GM15510 (cell line): ENCODE measurements around the gene DDX27.
A peak's percentile ranks its signal among the peaks of the same experiment; 100 is the strongest.

Source experiments
- POLR2A ChIP-seq: IDR thresholded peaks from 3 replicates; pipeline ENCODE4 v1.6.1; 2011; ENCODE audit warnings: borderline replicate concordance; ENCODE audit not compliant: insufficient read length; ENCODE audit errors: extremely low read depth

DDX27 gene

DNA sequence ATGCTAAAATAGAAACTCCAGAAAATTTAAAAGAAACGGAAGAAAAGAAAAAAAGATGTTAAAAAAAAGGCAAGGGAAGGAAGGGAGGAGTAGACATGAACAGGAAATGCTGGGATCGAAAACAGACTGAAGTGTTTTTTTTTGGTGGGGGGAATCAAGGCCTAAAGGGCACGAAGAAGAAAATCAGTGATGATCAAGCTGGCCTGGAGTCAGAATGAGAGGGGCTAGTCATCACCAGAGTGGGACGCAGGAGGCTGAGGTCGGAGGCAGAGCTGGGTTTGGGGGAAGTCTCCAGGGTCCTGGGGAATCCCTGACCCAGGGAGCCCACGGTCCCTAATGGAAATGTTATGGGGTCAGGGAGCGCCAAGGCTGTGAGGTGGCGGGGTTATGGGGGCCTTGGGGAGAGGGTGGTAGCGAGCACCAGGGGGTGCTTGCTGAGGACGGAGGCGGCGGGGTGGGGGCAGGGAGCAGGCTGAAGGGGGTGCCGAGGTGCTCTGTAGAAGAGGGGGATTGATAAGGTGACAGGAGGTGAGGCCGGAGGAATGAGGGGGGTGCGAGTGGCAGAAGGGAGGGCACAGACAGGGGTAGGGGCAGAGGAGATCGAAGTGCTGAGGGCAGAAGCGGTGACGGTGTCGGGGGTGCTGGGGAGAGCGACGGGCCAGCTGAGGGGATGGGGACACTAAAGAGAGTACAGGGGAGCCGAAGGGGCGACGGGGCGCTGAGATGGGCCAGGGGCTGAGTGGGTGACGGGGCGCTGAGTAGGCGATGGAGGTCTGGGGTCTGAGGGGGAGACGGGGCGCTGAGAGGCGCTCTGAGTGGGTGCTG is 58.0 kb downstream of the DDX27 start:
- TF ChIP-seq POLR2A = no peak

DNA sequence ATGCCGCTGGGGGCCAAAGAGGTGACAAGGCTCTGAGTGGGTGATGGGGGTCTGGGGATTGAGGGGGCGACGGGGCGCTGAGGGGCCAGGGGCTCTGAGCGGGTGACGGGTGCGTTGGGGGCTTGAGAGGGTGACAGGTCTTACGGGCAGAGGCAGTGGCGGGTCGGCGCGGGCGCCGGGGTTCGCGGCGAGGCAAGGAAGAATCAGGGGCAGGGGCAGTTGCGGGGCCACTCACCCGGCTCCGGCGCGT is 58.5 kb downstream of the DDX27 start:
- TF ChIP-seq POLR2A = no peak

DNA sequence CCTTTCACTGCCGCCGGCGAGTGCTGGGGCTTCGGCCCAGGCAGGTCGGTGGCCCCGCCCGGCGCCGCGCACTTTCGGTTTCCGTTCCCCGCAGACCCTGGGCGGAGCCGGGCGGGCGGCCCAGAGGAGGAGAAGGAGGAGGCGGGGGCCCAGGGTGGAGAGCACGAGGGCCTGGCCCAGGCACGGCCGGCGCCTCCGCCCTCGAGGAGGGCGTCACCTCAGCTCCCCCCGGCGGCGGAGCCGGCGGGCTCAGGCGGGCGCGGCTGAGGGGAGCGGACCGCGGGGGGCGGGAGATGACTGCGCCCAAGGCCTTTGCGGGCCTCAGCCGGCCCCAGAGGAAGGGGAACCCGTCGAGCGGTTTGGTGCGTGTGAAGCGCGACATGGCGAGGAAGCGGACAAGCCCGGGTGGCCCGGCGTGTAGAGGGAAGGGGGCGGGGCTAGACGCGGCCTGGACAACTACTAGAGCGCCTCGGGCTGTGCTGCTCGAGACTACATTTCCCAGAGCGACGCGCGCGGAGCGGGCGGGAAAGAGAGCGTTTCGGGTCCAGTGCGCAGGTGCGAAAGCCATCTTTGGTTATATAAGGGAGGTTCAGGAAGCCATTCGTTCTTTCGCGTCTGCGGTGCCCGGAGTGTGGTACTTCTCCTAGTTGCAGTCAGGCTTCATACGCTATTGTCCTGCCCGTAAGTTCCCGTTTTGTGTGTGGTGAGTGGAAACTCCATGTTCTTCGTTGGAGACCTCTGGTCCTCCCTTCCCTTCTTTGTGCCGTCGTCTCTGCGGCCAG is 59.0 kb downstream of the DDX27 start, which contains the start of gene ZNFX1:
TSS of gene ZNFX1 (minus strand) at position 22 of the 782 bp plus-strand sequence. CDS start 2,218 bp downstream, outside the sequence.
- TF ChIP-seq POLR2A = peak; percentile 100

DNA sequence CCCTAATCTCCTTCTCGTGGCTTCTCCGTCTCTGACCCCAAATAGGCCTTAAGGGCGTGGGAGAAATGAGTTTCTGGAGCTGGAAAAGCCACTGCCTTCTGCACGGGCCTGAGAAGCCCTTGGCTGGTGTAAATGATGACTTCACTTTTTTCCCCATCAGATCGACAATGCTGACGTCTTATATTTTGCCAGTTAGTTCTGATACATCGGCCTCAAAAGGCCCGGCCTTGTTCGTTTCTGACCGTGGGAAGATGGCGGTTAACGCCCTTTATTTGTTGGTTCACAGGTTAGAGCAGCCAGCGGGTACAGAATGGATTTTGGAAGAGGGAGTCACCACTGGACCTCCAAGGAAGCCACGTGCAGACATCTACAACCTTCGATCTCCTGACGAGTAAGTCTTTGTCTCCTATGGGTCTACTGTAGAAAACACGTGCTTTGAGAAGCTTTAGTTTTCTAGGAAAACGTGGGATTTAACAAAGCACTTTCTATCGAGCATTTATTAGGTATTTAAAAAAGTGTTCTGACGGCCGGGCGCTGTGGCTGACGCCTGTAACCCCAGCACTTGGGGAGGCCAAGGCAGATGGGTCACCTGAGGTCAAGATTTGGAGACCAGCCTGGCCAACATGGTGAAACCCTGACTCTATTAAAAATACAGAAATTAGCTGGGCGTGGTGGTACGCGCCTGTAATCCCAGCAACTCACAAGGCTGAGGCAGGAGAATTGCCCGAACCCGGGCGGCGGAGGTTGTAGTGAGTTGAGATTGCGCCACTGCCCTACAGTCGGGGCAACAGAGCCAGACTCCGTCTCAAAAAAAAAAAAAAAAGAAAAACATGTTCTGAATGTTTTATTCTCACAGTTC is 59.8 kb downstream of the DDX27 start:
- TF ChIP-seq POLR2A = no peak

DNA sequence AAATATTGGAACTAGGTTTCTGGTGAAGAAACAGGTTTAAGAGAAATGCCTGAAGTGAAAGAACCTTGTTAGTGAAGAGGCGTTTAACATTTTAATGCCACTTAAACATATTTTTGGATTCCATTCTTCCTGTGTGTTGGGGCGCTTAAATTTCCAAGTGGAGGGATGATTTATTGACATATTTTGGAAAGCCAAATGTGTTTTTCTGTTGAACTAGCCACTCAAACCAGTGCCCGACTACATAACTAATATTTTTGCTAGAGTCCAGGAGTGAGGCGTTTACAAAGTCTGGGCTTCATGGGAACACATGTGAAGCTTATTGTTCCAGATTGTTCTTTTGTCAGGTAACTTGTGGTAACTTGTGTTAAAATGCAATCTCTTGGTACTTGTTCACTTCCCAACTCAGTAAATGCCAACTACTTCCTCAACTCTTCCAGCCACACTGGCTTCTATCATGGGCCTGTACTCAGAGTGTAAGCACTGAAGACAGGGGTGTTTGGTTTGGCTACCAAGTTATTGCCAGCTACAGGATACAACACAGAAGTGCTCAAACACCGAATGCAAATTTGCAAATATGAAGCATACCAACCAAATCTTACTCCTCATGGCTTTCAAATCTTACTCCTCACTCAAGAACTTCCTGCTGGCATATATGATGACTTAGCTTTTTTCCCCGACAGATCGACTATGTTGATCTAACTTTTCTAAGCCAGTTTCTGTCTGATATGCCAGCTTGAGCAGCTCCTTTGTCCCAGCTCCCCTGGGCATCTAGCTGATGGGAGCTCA is 60.7 kb downstream of the DDX27 start:
- peak; percentile 22 for TF ChIP-seq POLR2A

DNA sequence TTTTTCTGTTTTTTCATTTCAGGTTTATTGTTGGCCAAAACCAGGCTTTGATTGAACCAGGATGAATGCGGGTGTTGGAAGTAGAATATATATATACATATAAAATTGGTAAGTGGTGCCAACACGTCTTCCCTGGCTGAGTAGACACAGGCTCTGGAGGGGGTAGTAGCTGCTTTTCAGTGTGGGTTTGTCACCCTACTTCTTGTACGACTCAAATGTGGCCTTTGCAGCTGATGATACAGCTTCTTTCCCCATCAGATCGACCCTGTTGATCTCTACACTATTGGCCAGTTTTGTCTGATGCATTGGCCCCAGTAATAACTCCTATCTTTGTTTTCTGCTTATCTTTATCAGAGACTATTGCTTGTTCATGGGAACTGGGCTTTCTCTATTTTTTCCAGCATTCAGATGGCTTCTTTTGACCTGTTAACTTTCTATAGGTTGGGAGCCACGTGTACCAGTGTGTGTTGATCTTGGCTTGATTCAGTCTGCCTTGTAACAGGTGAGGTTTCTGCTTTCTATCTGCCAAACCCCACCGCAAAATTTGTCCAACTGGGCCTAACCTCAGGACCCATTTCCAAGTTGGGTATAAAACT is 61.3 kb downstream of the DDX27 start:
- TF ChIP-seq POLR2A = no peak

DNA sequence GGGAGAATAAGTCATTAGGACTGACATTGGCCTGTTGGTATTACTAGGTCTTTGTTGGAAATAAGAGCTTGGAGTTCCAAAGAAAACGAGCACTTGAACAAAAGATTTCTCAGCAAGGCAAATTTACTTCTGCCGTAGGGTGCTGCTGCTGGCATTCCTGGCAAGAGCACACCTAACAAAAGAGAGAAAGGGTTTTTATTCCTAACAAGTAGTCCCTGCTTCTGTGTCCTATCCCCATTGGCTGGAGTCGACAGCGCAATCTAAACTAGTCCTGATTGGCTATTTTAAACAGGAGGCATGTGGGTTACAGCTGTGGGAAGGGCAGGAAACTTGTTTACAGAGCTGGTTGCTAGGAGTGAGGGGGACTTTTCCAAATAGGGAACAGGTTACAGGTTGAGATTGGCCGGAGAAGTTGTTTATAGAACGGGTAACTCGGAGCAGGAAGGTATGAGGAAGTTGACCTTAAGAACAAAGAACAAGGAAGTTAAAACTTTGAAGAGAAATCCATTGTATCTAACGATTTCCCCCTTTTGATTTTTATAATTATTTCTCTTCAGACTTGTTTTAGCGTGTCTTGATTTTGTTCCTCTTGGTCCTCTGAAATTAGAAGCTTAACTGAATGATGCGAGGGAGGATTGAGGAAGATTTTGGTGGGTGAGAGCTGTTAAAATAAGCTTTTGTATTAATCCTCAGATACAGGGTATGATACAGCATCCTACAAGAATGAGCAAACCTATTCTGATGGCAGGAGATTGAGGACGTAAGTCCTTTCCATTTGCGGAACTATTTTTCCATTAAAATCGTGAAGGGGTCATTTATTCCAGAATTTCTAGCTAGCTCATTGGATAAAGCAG is 62.1 kb downstream of the DDX27 start:
- no peak for TF ChIP-seq POLR2A

DNA sequence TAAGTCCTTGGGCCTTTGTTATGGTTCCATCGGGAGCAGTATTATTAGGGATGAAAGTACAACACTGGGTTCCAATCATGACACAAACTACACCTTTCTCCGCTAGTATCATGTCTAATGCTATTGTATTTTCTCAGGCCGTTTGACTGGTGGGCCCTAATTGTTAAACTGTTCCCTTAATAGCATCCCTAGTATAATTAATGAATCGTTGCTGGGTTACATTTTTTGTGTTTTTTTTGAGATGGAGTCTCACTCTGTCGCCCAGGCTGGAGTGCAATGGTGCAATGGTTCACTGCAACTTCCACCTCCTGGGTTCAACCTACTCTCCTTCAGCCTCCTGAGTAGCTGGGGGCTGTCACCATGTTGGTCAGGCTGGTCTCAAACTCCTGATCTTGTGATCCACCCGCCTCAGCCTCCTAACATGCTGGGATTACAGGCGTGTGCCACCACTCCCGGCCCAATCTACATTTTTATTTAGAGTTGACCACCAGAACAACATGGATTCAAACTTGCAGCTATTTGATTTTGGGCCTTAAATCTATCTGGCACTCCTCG is 62.8 kb downstream of the DDX27 start:
- peak; percentile 9 for TF ChIP-seq POLR2A

DNA sequence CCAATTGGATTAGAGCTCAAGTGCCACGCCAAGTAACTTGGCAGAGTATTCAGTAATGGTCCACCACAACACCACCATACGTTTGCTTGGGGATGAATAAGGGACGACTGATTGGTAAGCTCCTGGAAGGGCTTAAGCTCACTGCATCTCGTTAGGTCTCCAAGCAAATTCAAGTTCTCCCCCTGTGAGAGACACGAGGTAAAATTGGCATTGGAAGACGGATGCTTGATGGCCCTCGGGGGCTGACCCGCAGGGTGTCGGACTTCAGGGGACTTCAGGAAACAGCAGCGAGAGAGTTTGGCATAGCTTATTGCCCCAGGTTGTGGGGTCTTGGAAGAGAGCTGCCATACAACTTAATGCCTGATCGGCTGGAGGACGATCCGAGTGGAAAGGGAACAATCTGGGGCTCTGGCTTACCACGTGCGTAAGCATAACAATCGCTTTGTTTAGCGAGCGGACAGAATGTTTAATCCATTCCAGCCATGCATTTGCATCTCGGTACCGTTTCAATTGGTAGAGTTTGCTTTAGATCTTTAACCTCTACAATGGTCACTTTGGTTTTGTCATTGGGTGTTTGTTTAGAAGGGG is 63.5 kb downstream of the DDX27 start:
- TF ChIP-seq POLR2A = peak; percentile 16

DNA sequence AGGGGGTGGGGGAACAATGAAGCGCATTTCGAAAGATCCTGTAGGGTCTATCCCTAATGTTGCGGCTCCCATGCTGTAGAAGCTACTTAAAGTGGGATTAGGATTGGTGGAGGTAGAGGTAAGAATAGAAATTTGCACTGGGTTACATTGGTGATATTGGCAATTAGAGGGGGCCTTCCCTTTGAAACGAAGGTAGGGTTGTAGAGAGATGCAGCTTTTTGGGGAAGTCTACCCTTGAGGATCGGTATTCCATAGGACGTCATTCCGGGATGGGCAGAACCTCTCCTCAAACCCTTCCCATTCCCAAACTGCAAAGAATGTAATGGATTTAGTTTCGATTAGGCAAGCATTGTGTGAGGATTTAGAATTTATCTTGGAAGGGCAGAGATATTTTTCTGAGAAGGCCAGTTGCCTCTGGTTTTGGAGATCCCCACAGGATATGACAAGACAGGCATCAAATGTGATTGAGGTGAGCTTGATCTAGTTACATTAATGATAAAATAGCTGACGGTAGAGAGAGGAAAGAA is 64.0 kb downstream of the DDX27 start:
- TF ChIP-seq POLR2A = no peak

DNA sequence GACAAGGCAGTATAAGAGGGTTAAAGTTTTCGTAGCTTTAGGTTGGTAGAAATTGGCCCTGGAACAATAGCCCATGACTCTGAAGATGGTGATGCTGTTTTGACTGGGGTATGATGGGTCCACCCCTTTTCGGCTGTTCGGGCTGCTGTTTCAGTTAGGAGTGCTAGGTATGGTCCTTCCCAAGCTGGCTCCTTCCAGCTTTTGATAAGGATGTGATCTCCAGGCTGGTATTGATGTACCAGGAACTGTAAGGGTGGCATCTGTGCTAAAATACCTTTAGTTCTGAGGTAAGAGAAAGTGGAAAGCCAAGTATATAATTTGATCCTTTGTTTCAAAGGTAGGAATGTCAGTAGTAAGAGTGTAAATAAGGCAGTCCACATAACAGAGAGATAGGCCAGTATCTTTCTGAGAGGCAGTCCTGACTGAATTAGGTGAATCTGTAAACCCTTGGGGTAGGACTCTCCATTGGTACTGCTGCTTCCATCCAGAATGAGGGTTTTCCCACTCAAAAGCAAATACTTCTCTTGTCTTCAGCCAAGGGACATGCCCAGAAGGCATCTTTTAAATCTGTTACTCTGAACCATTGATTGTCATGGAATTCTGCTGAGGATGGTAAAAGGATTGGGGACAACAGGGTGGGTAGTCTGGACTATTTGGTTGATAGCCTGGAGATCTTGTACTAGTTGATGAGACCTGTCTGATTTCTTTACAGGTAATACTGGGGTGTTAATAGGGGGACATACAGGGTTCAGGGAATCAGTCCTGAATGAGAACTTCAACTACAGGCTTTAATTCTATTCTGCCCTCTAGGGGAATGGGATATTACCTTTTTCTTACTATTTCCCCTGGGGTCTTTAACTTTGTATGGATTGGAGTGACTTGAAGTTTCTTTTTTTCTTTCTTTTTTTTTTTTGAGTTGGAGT is 64.7 kb downstream of the DDX27 start:
- TF ChIP-seq POLR2A = no peak
